CD4-positive, alpha-beta T cell treated with Interleukin-6 for 4 hours (primary cell): ENCODE results near the gene PARD3B.

Experiments used
- DNase-seq: peaks from one replicate; pipeline ENCODE4 v3.0.0-alpha.2; 2020; ENCODE audit warnings: mixed read lengths

PARD3B gene

DNA sequence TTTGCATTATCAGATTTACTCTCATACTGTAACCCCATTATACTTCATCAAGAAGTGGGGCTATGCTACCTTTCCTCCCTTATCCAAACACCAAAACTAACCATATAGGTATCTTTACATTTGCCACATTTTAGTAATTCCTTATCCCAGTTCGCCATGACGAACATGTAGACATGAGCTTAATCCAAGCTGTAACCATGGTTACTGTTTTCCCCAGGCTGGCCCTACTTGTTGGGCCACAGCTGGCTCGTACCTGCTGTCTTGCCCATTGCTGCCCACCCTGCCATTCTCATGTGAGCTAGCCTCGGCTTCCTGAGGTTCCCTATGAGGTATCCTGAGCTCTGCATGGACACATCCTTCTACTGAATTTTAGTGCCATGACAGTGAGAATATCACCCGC, 117.7 kb downstream of the PARD3B start:
- DNase-seq = no peak

DNA sequence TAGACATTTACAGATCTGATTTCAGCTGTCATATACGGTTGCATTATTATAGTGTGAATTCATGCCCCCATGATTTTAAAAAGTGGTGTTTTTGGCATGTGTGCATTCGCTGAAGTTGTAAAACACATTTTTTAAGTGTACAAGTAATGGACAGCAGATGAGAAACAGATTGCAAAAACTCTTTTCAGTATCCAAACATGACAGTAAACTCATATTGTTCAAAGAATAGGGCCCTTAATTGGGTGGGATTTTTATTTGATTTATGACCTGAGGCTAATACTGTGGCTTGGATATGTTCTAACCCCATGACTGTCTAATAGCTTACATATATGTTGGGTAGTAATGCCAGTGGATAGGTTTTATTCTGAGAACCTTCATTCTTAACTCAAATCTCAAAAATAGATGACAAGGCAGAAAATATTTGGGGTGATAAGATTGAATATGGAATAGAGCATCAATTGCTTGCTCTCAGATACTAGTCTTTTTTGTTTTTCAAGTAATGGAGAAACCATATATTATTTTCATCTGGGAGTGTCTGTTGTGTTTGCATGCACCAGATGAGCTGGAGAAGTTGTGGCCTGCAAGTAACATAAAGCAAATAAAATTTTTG, 118.6 kb downstream of the PARD3B start:
- no peak for DNase-seq

DNA sequence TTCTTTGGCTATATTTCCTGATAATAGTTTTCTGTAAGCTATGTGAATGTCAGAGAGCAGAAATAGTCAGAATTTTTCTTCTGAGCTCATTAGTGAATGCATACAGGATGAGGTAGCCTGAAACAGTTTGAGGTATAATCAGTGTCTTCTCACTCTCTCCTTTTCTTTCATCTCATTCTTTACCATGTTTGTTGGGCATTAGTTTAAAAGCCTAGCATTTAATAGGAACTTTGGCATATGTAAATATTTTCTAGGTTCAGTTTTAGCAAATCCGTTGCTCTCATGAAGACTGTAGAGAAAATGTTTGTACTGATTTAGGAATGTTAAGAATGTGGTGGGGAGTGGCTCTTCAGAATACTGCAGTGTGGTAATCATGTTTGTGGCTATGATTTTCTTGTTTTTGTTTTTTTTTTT, 119.4 kb downstream of the PARD3B start:
- DNase-seq = no peak

DNA sequence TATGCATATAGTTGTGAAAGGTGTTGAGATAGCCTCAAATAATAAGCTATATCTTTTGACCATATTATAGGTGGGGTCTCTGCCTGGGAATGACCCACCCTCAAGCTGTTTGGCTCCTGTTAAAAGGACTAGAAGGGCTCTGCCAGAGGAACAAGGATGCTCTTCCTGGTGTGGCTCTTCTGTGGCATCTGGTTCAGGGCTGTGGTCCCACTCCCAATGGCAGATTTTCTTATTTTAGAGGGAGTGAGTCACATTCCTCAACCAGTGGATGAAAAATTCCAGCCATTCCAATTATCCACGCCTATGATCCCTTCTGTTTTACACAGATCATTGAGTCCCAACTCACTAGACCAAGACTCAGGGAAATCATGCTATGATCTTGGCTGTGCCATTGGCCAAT, 119.9 kb downstream of the PARD3B start:
- no peak for DNase-seq

DNA sequence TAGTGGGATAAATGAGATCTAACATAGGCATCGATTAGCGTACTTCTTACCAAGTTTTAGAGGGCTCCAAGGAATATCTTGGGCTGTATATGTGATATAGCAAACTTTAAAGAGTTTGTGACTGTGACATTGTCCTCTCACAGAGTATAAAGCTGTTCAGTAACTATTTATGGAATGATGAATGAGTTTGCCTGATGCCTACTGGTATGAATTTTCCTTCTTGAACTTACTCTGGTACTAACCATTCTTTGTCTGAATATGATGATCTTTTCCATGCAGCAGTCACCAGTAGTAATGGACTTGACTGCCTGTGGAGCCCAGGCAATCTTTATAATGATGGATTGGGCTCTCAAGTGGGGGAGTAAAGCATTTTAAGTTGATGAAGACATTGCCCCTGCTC, 120.5 kb downstream of the PARD3B start:
- DNase-seq = no peak

DNA sequence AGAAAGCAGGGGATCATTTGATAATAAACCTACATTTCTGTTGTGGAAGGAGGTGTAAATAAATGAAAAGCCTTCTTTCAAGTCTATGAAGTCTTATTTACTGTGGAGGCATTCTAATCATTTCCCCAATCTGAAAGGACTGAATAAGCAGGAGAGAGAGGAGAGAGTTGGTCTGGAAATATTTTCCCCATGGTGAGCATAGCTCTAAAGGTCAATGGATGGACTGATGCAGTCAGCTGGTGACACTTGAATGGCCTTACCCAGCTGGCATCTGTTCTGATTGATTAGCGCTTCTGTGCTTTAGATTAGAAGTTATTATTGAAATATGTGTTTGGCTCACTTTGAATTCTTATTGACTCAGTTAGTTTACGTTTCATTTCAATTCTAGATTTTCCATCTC, 122.7 kb downstream of the PARD3B start:
- no peak for DNase-seq

DNA sequence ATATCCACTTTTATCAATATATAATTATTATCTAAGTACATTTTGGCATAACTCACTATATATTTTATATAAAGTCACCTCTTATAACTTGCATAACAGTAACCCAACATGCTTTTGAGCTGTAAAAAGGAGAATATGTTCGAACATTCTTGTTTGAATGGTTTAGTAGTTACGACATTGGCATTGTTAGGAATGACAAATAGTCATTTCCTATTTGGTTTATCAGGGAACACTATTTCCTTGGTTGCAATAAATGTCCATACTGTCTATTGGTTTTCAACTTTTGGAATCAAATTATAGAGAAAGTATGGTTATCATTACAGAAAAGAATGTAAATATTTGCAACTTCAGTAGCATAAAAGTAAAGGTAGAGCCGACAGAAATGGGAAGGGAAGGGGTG, 124.1 kb downstream of the PARD3B start:
- no peak for DNase-seq

DNA sequence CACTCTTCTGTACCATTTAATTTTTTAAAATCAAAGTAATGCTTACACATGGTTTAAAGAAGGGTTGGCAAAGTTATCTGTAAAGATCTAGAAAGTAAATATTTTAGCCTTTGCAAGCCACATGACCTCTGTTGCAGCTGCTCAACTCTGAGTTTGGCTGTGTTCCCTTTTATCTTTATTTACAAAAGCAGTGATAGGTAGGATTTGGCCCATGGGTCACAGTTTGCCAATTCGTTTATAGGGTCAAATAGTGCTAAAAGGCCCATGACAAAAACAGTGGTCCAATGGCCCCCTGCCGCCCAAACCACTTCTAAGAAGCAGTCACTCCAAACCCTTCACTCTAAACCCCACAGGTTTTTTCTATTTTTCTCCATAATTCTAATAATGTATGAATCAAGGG, 124.8 kb downstream of the PARD3B start:
- DNase-seq = no peak

DNA sequence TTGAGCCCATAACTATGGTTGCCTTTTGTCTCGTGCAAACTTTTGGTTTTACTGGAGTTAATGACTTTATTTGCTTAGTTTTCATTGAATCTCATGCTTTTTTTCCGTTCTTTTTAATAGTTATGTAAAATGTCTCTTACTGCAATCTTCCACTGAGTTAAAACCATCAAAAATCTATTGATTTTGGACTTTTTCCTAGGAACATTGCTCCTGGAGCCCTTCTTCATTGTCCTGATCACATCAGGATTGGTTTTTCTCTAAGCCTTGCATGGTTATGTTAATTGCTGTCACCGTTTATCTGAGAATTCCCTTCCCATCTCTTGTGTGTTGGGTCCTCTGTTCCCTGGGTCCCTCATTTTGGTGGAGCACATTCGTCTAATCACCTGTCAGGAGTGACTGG, 125.5 kb downstream of the PARD3B start:
- no peak for DNase-seq

DNA sequence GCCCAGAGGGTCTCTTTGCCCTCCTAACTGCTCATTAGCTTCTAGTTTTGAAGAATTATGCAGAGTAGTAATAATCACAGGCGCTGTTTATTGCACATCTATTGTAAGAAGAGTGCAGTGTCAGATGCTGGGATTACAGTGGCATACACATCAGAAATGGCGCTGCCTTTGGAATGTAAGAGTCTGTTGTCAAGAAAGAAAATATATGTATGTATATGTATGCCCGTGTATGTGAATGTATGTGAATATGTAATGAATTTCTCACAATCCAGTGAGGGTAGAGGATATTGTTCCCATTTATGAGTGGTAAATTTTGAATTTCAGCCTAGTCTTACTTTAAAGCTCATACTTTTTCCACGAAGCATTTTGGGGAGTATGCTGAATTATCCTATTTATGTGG, 127.5 kb downstream of the PARD3B start:
- no peak for DNase-seq

DNA sequence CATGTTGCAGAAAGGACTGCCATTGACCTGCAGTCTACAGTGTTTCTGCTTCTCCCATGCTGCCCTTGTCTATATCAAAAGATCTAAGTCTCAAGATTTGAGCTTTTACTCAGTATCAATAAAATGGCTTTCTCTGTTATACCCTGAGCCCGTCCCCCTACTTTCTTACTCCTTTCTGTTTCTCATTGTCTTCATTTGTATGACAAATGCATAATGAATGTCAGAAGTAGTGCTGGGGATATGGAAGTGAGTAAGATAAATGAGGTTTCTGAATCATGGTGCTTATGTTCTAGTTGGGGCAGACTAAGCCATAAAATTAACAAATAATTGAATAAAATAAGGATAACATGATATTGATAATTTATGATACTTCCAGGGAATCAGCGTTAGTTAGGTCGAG, 128.6 kb downstream of the PARD3B start:
- no peak for DNase-seq

DNA sequence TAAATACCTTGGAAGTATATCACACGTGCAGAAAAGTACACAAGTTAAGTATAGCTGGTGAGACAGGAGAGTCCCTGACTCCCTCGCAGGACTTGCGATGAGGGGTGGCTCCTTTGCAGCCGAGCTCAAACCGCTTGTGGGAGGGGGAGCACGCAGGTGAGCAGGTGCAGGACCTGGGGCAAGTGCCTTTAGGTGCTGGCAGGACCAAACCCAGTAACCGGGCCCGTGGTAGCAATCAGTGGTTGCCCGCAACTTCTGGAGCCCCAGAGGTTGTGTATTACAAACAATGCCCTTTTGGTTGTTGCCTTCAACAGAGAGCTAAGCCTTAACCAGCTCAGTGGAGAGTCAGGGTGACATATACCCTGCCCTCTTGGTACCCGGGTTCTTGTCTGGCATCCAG, 132.8 kb downstream of the PARD3B start:
- DNase-seq = no peak

DNA sequence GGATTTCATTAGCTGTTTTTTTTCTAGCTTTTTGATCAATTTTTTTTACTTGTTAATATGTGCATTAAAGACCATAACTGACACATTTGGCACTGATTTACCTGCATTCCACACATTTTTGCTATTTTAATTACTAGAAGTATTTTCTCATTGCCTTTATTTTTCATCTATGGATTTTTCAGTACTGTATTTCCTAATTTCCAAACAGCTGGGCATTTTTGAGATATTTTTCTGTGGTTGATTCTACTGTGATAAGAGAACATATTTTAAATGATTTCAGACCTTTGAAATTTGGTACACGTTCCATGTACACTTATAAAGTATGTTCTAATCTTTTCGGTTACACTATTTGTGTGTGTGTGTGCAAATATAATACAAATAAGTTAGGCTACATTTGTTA, 135.3 kb downstream of the PARD3B start:
- DNase-seq = no peak

DNA sequence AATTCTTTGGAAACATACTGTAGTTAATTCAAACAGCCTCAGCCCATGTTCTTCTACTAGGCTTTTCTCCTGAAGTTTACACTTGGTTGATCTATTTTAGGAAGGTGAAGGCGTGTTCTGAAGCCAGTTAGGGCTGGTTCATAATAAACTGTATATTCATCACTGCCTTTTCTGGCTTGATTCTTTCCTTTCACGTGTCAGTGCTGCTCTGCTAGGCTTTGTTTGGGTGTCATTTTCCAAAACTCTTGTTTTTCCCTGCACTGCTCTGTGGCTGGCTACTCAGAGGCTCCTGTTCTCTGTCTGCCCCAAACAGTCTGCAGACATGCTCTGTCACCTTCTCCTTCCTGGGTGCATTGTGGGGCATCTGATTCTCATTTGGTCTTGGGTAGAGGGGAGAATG, 136.1 kb downstream of the PARD3B start:
- no peak for DNase-seq

DNA sequence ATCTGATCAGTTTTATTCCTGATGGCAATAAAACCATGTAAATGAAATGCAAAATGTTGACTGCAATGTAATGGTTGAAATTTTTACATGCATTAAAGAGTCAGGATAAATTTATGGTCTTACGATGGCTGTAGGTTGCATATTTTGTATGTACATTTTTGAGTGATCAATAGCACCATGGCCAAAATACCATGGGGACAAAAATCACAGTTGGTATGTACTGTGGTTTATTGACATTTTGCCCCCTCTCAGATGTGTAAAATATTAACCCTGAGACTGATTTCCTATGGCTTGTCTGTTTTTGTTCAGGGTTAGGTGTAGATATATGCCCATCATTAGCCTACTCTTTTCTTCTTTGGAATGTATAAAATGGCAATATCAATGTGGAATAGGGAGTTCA, 138.1 kb downstream of the PARD3B start:
- DNase-seq = no peak

DNA sequence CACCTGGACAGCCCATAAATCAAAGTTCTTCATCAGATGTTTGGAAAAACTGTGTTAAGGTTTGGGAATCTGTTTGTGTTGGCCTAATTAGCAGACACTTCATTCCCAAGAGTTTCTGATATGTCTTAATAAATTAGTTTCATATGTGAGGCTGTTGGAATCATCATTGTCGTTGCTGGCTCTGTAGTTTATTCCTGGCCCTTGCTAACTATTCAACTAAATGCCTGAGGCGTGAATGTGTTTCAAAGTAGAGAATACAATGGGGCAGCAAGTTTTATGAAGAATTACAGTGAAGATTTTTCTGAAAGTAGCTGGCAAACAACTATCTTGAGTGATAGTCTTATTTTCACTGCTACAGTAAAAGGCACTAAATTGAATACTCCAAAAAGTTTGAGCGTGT, 141.1 kb downstream of the PARD3B start:
- DNase-seq = no peak

DNA sequence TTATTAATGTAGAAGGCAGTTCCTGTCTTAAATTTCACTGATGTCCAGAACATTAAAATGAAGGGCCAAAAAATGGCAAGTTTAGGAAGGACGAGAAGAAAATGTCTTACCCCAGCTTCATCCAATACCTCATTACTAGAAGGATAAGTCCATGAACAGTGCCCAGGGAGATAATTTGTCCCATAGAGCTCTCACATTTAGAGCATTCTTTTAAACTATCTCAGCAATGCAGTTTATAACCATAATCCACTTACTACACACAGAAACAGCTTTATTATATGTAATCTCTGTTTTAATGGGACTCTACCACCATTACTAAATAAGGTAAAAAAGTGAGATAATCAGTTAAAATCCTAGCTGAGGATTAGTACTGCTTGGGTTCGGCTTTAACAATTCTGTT, 142.5 kb downstream of the PARD3B start:
- no peak for DNase-seq

DNA sequence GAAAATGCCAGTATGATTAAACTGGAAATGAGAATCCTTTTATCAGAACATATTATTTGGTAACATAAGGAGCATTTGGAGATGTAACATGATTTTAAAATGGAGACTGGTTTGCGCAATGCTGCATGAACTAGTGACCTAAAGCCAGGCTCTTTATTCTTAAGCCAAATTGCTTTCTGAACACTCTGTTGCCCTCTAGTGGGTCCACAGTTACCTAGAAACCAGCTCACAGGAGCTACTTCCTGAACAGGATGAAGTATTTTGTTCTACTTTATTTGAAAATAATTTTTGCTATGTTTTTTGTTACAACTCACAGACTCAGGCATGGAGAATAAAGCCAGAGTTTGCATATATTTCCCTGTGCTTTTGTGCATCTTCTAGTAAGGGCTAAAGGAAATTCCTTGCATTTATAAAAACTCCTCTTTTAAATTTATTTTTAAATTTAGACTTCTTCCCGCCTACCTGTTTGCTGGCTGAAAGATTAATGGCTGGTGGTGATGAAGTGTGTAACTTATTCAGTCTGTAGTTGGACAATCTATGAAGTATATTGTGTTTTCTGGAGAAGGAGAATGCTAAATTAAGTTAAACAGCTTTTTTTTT, 146.7 kb downstream of the PARD3B start:
- peak; percentile 10 for DNase-seq

DNA sequence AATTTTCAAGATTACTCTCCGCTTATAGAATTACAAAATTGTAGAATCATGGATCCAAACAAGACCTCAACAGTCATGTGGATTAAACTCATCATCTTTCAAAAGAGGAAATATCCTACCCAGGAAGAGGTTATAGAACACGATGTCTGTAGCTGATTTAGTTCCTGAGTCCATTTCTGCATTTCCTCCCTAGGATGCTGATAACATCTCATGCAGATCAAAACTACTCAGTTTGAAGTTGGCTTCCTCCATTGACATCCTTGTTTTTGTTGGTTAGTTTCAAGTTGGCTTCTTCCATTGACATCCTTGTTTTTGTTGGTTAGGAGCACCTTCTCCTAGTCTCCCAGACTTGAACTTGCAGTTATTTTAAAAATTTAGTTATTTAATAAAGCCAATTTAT, 147.5 kb downstream of the PARD3B start:
- no peak for DNase-seq

DNA sequence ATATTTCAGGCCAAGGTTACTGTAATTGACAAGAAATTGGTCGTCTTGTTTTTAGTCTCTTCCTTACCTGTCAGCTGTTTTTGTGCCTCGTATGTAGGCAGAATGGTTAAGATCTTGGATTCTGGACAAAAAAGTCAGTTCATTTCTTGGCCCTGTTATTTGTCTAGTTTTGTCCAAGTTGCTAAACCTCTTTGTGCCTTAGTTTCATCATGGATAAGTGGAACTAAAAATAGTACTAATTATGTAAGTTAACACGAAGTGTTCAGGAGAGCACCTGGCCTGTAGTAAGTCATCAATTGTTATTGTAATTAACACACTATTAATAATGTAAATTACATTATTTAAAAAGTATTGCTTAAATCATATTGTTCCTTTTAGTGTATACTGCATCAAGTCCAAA, 148.0 kb downstream of the PARD3B start:
- DNase-seq = no peak

DNA sequence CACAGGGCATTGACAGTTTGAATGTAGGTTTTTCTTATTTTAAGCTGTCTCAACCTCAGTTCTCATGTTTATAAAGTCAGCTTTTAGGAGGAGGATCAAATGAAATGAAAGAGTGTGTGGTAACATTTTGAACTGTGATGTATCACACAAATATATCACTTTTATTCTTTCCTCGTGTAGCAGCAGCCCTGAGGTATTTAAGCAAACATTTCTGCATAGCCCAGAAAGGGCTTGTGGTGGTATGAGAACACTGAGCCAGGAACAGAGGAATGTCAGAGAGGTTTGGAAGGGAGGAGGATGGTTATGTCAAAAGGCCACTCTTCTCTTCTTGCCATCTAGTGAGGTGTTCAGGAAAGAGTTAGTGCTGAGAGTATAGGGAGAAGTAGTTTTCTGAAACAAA, 150.2 kb downstream of the PARD3B start:
- DNase-seq = no peak

DNA sequence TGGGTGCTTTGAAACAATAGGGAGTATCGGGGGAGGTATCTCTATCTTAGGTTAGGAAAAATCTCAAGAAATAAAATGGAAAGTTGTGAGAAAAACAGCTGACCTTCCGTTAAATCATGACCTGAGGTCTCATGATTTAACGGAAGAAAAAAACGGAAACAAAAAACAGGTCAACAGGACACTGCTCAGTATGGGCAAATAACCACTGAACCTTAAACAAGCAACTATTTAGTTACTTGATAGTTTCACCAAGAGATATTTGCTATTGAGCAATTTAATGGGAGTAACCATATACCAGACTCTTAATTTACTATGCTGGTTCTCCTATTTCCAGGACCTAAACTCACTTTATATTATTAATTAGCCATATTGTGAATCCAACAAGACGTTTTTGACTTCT, 150.8 kb downstream of the PARD3B start:
- DNase-seq = no peak

DNA sequence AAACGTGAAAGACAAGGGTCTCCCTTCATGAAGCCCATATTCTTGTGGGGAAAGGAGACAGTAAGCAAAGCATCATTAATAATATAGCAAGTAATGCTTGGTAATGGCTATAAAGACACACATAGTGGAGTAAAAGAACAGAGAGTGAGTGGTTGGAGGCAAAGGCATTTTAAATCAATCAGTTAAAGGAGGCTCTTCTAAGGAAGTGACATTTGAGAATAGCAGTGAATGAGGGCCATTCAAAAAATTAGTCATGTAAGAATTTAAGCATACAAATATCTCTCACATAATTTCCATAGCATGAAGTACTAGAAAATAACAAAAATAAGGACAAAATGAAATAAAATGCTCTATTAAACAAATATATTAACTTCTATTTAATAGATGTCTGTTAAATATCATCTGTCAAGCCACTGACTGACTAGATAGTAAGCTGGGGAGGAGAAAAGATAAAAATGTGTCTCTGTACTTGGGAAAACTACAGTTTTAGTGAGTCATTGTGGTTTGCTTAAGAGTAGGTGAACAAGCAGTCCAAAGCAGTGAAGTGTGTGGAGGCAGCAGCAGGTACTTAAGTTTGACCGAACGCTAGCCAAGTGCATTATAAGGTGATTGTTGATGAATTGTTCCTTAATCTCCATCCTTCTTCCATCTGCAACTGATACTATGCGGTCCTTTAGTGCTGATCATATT, 160.1 kb downstream of the PARD3B start:
- no peak for DNase-seq

DNA sequence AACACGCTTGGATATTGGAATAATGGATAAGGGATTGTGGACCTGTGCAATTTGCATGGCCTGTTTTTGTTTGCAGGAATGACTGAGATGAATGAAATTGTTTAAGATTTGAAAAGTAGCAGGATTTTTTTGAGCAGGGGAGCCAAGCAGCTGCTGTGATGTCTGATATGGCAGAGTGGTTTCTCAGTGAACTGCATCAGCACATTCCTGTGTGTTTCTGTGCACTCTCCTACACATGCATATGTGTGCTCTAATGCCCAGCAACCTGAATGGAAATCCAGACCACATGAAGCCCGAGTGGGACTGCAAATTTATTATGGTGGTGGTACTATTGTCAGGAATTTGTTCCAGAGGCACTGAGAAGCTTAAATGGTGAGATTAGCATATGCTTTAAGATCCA, 161.7 kb downstream of the PARD3B start:
- DNase-seq = no peak

DNA sequence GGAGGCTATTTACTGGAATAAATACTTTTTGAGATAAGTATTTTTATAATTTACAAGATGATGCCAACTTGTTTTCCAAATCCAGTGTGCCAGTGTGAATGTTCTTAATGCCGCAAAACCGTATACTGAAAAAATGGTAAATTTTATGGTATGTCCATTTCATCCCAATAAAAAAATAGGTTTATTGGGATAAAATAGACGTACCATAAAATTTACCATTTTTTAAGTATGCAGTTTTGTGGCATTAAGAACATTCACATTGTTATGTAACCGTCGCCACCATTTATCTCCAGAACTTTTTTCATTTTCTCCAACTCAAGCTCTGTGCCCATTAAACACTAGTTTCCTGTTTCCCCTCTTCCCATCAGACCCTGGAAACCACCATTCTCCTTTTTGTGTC, 167.9 kb downstream of the PARD3B start:
- no peak for DNase-seq
